ENCODE data around the gene MEA1. TPM values are rescaled to one million over a fixed set of nuclear protein-coding genes. Genes with fewer than 3 reads are reported as not detected.

Gene MEA1
- total and polyA plus RNA-seq, 2 of the 4 experiments (the other 2 are of a cell fraction) = 116 to 126 TPM

DNA sequence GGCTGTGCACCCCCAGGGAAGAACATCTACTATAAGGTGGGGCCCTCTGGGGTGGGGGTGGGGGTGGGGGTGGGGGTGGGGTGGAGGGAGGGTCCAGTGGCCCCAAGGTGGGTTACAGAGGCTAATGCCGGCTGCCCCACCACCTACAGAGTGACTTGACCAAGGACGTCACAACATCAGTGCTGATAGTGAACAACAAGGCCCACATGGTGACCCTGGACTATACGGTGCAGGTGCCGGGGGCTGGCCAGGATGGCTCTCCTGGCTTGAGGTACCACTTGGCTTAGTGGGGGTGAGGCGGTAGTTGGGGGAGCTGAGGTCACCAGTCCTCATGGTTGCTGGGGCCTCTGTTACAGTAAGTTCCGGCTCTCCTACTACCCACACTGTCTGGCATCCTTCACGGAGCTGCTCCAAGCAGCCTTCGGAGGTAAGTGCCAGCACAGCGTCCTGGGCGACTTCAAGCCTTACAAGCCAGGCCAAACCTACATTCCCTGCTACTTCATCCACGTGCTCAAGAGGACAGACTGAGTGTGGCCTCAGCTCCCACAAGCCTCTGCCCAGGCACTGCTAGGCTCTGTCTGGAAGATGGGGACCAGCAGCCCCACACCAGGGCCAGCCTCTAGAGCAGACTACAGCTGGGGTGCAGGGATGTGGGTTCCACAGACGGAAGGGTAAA is 50.4 kb downstream of the MEA1 start:
- H3K14ac ChIP-seq (replicated peaks; ENCODE audit: low read depth, low read length) = no peak overlapping the region
- H2BK15ac ChIP-seq (ENCODE audit: low read depth, low read length) = no peak overlapping the region
- H3K27me3 ChIP-seq (ENCODE audit: control insufficient read depth, insufficient read depth, low read length) = no peaks in the 10 kb centered on the region
- H2BK5ac ChIP-seq (ENCODE audit: low read depth, low read length, poor library complexity, severe bottlenecking) = no peak overlapping the region
- no peak overlapping the region for H4K8ac ChIP-seq (ENCODE audit: low read depth in 2 of 2, low read length in 2 of 2)
- ChIA-PET POLR2A (ENCODE audit: unreplicated experiment) (no interaction called here), CTCF (no interaction called here)
- H3K36me3 ChIP-seq (ENCODE audit: control insufficient read depth, insufficient read depth, low read length) = peaks cover 44% of the 10 kb centered on the region
- in situ Hi-C loops (cut with MboI; ENCODE audit: low sequenced_read_pairs) (no loop called here), dilution Hi-C loops (cut with HindIII; ENCODE audit: low sequenced_read_pairs, unreplicated experiment) (no loop called here), intact Hi-C loops (cut with micrococcal nuclease) (no loop called here)
- ATAC-seq (ENCODE audit: low read depth) = peak; percentile 4; the same call in 1 of the 2 replicates
- peaks cover 0 to 4% of the 10 kb centered on the region in 2 experiments; a peak in 1 of 4 replicates for H3K79me1 ChIP-seq (ENCODE audit: low read depth in 1 of 2, low read length in 2 of 2)
- H4K20me1 ChIP-seq (ENCODE audit: insufficient read depth, low read length) = no peaks in the 10 kb centered on the region
- H2AK5ac ChIP-seq (ENCODE audit: low read depth, low read length) = no peak overlapping the region
- H3K4ac ChIP-seq (ENCODE audit: low read depth, low read length) = no peak overlapping the region
- no peak overlapping the region for H2BK120ac ChIP-seq (ENCODE audit: low read depth, low read length)
- no peak overlapping the region for H3K4me3 ChIP-seq (ENCODE audit: insufficient read depth, low read depth, low read length)
- H3K9me1 ChIP-seq (ENCODE audit: insufficient read depth, low read length) = no peaks in the 10 kb centered on the region
- H2AK9ac ChIP-seq (replicated peaks; ENCODE audit: low read depth, low read length, poor library complexity) = peak overlapping the region; percentile 58
- no peaks in the 10 kb centered on the region for H3K9me3 ChIP-seq (ENCODE audit: control insufficient read depth, insufficient read depth, low read length)
- WGBS, 2 experiments (ENCODE audit: extremely low coverage in 2 of 2, insufficient read length in 1 of 2) = 80% methylated on average over 1 of the region's 12 CpGs; no CpG with 5 or more reads in 1 of the 2 experiments
- no peak overlapping the region for H3K56ac ChIP-seq (ENCODE audit: extremely low read depth, insufficient read depth, low read length)
- H2AFZ ChIP-seq (replicated peaks; ENCODE audit: low read length, poor library complexity) = no peak overlapping the region
- H3K9ac ChIP-seq (ENCODE audit: low read depth, low read length) = no peak overlapping the region
- H3K23ac ChIP-seq (ENCODE audit: low read depth, low read length) = no peak overlapping the region
- H3K27ac ChIP-seq (ENCODE audit: insufficient read depth, low read length) = no peak overlapping the region
- peaks cover 7% of the 10 kb centered on the region; the same call in 1 of the 2 replicates for H3K4me1 ChIP-seq (ENCODE audit: control insufficient read depth, insufficient read depth, low read length)
- no peak for TF ChIP-seq MAFK (IDR thresholded peaks at IDR 0.05; ENCODE audit: low read depth, low read length)
- no peak for TF ChIP-seq FOS (IDR thresholded peaks at IDR 0.05; ENCODE audit: low read depth, low read length)
- no peak for TF ChIP-seq POLR2A (IDR thresholded peaks at IDR 0.05; ENCODE audit: low read depth, low read length)
- no TSS peak for BruUV-seq (replicated peaks)
- H2BK20ac ChIP-seq (ENCODE audit: low read depth, low read length) = no peak overlapping the region
- H4K5ac ChIP-seq (ENCODE audit: low read depth, low read length) = no peak overlapping the region
- H4K91ac ChIP-seq (ENCODE audit: insufficient read depth, low read depth, low read length) = no peak overlapping the region
- no peak for DNase-seq
- H3K18ac ChIP-seq (ENCODE audit: low read depth, low read length) = no peak overlapping the region
- H3K4me2 ChIP-seq (ENCODE audit: low read depth, low read length) = no peak overlapping the region

All from IMR-90 (cell line).